Measurements from ENCODE around the gene DNMT1.
A peak's percentile ranks its signal among the peaks of the same experiment; 100 is the strongest.

Gene DNMT1

DNA sequence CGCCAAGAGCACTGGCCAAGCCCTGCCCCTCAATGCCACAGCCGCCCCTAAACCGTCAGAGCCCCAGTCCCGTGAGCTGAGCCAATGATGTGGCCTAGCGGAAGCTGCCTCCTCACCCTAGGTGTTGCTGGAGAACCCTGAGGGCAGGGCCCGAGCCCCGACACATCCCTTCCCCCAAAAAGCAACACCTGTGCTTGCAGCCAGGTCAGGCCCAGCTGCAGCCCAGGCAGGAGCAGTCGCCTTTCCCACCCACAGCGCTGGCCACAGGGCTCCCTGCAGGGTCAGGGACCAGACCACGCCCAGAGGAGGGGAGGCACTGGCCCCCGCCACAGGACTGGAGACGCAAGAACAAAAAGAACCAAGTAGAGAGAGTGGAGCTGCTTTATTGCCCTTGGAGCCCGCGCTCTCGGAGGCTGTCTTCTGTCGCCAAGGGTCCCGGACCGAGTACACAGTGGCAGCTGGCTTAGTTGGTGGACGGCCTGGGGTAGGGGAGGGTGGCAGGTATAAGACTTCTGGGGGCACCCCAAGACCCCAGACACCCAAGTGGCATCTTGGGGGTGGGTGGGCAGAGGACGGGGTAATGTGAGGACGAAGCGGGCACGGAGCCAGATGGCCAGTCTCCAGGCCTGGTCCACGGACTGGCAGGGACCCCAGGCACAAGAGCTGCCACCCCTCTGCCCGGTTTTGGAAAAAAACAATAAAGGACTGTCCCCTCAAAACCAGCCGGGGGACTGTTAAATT, 79.9 kb downstream of the DNMT1 start:
- DNase-seq (ENCODE audit: low read depth in 2 of 2), result no peak

DNA sequence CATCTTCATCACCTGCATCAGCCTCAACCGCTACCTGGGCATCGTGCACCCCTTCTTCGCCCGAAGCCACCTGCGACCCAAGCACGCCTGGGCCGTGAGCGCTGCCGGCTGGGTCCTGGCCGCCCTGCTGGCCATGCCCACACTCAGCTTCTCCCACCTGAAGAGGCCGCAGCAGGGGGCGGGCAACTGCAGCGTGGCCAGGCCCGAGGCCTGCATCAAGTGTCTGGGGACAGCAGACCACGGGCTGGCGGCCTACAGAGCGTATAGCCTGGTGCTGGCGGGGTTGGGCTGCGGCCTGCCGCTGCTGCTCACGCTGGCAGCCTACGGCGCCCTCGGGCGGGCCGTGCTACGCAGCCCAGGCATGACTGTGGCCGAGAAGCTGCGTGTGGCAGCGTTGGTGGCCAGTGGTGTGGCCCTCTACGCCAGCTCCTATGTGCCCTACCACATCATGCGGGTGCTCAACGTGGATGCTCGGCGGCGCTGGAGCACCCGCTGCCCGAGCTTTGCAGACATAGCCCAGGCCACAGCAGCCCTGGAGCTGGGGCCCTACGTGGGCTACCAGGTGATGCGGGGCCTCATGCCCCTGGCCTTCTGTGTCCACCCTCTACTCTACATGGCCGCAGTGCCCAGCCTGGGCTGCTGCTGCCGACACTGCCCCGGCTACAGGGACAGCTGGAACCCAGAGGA, 80.6 kb downstream of the DNMT1 start:
- no peak for DNase-seq (ENCODE audit: low read depth in 2 of 2)

DNA sequence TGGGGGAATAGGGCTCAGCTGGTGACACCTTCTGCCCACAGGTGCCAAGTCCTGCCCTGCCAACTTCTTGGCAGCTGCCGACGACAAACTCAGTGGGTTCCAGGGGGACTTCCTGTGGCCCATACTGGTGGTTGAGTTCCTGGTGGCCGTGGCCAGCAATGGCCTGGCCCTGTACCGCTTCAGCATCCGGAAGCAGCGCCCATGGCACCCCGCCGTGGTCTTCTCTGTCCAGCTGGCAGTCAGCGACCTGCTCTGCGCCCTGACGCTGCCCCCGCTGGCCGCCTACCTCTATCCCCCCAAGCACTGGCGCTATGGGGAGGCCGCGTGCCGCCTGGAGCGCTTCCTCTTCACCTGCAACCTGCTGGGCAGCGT, 81.2 kb downstream of the DNMT1 start:
- DNase-seq (ENCODE audit: low read depth in 2 of 2), result no peak

DNA sequence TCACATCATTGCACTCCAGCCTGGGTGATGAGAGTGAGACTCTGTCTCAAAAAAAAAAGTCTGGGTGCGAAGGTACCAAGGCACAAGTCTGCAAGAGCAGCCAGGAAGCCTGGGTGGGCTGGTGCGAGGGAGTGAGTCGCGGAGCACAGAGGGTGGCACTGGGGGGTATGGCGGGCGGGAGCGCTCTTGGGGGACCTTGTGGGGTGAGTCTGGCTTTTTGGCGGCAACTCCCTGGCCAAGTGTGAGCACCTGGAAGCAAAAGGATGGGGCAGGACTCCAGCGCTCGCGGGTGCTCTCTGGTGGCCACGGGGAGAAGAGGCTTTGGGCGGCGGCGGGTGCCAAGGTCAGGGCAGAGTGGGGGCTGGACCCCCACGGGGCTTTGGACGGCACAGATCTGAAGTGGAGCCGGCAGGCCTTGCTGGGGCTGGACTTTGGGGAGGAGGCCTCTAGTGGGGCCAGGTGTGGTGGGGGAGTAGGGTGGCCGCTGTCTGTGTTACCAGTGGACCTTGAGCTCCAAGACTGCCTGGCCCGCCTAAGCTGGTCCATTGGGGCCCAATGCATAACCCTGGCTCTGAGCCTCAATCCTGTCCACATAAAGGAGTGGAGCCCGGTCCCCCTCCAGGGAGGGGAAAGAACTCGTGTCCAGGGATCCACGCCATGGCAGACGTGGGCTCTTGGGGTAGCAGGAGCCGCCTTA, 81.7 kb downstream of the DNMT1 start:
- DNase-seq (ENCODE audit: low read depth in 2 of 2), result peak; percentile 64 to 70

DNA sequence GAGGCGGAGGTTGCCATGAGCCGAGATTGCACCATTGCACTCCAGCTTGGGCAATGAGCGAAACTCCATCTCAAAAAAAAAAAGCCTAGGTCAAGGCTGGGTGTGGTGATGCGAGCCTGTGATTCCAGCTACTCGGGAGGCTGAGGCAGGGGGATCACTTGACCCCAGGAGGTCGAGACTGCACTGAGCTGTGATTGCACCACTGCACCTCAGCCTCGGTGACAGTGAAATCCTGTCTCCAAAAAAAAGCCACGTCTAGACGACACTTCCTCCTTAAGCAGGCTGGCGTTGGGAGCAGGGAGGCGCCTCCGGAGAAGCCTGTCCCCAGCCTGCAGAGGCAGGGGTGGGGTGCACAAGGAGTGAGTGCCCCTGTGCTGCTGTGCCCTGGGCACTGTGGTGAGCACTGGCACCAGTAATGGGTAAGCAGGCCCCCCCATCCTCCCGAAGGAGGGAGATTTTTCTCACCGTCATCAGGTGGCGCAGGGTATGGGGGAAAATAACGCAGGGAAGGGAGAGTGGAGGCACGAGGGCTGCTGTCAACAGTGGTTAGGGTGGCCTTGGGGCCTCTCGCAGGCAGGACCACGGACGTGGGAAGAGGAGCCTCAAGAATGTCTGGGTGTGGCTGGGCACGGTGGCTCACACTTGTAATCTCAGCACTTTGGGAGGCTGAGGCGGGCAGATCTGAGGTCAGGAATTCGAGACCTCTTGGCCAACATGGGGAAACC, 82.6 kb downstream of the DNMT1 start:
- no peak for DNase-seq (ENCODE audit: low read depth in 2 of 2)

DNA sequence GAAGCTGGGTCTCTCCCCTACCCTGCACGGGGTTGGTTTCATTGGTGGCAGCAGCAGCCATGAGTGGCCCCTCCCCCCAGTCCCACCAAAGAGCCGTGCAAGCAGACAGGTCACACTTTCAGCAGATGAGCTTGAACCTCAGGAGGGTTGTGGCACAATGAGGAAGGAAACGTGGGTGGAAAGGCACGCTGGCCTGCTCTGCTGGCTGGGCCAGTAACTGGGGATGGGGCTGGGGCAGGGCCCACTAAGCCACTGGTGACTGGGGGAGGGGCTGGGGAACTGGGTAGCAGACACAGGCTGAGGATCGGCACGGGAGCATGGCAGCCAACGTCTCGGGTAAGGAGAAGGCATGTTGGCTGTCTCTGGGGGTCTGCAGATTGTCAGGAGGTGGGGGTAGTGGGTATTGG, 83.3 kb downstream of the DNMT1 start, which contains the start of gene P2RY11:
TSS of gene P2RY11 (plus strand) at position 289 of the 407 bp plus-strand sequence. CDS start at position 318, 29 bp downstream.
- no peak for DNase-seq (ENCODE audit: low read depth in 2 of 2)

DNA sequence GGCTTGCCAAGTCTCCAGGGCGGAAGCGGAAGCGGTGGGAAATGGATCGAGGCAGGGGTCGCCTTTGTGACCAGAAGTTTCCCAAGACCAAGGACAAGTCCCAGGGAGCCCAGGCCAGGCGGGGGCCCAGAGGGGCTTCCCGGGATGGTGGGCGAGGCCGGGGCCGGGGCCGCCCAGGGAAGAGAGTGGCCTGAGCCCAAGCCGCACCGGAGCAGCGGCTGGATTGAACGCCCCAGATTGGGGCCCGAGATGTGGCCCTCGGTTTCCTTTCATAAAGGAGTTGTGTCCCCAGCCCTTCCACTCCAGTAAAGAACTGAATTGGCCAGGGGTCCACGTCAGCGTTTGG, 83.8 kb downstream of the DNMT1 start:
- no peak for DNase-seq (ENCODE audit: low read depth in 2 of 2)

DNA sequence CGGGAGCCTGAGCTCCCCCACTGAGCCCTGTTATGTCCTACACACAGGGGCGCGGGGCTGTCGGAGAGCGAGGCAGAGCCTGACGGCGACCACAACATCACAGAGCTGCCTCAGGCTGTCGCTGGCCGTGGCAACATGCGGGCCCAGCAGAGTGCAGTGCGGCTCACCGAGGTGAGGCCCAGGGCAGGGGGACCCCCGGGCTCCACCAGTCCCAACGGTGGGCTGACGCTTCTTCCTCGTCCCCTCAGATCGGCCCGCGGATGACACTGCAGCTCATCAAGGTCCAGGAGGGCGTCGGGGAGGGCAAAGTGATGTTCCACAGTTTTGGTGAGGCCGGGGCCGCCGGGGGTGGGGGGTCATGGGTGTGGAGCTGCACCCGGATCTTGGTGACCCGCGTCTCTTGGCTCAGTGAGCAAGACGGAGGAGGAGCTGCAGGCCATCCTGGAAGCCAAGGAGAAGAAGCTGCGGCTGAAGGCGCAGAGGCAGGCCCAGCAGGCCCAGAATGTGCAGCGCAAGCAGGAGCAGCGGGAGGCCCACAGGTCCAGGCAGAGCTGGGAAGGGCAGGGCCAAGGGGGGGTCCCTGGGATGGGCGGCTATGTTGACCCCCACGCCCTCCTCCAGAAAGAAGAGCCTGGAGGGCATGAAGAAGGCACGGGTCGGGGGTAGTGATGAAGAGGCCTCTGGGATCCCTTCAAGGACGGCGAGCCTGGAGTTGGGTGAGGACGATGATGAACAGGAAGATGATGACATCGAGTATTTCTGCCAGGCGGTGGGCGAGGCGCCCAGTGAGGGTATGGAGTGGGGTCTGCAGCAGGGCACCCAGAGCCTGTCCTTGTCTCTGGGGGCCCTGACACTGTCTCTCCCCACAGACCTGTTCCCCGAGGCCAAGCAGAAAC, 84.4 kb downstream of the DNMT1 start:
- no peak for DNase-seq (ENCODE audit: low read depth in 2 of 2)

DNA sequence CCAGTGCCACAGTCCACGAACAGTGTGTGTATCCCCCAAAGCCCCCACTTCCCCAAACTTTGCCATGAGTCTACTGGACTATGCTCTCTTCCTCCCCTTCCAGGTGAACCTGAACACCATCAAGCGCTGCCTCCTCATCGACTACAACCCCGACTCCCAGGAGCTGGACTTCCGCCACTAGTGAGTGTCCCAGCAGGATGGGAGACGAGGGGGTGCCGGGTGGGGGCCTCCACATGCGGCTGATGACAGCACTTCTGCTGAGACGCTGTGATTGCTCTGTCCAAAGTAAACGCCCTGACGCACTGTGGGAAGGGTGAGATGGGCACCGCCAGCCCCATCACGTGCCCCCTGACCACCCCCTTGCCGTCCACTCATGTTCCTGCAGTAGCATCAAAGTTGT, 85.2 kb downstream of the DNMT1 start:
- DNase-seq (ENCODE audit: low read depth in 2 of 2), result no peak

DNA sequence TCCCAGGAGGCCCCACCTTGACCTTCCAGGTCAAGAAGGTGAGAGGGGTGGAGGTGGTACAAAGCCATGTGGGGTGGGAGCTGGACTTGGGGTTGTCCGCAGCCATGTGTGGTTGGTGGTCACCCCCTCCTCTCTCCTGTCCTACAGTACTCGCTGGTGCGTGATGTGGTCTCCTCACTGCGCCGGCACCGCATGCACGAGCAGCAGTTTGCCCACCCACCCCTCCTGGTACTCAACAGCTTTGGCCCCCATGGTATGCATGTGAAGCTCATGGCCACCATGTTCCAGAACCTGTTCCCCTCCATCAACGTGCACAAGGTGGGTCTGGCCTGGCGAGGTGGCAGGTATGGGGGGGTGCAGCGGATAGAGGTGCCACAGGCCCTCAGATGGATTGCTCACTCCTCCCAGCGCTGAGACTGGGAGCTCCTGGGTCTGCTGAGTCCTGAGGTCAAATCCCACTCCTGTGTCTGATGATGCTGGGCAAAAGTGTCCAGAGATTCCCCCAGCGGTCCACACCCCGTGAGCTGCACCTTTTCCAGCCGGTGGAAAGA, 86.9 kb downstream of the DNMT1 start:
- no peak for DNase-seq (ENCODE audit: low read depth in 2 of 2)

DNA sequence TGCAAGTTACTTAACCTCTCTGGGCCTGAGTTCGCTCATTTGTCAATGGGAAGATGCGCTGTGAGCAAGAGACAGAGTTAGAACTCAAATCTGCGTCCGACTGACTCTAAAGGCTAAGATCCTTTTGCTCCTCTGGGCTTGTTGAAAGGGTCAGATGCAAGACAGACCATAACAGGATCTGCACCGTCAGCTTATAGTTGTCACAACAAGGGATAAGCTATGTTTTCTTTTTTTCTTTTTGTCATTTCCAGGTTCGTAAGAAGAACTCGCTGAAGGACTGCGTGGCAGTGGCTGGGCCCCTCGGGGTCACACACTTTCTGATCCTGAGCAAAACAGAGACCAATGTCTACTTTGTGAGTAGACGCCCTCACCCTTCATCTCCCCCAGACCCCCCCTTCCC, 87.5 kb downstream of the DNMT1 start:
- DNase-seq (ENCODE audit: low read depth in 2 of 2), result no peak

DNA sequence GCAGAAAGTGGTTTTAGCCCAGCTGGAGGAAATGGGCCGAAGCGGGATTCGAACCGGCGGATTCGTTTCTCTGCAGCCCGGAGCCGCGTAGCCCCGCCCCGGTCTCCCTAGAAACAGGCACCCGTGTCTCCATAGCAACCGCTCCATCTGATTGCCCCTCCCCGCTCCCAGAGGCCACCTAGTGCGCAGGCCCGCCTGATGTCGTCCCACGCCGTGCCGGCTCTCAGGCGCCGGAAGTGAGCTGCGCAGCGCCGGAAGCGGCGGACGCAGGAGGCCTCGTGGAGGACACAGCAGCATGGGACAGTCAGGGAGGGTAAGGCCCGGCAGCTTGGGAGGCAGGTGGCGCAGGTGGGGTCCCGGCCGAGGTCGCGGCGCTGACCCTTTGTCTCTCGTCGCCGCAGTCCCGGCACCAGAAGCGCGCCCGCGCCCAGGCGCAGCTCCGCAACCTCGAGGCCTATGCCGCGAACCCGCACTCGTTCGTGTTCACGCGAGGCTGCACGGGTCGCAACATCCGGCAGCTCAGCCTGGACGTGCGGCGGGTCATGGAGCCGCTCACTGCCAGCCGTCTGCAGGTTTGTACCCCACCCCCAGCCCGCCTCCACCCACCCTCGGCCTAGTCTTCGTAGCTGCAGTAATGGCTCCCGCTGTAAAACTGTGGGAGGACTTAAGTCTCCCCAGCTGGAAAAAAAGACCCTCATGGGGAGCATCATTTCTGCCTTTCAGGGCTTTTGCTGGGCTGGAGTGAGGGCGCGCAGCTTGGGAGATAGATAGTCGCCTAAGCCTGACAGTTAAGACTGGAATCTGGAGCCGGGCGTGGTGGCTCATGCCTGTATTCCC, 88.4 kb downstream of the DNMT1 start, which contains the start of gene PPAN:
TSS of gene PPAN (plus strand) at position 263 of the 837 bp plus-strand sequence. CDS start at position 296, 33 bp downstream.
- peak; percentile 90 to 92 for DNase-seq (ENCODE audit: low read depth in 2 of 2)

DNA sequence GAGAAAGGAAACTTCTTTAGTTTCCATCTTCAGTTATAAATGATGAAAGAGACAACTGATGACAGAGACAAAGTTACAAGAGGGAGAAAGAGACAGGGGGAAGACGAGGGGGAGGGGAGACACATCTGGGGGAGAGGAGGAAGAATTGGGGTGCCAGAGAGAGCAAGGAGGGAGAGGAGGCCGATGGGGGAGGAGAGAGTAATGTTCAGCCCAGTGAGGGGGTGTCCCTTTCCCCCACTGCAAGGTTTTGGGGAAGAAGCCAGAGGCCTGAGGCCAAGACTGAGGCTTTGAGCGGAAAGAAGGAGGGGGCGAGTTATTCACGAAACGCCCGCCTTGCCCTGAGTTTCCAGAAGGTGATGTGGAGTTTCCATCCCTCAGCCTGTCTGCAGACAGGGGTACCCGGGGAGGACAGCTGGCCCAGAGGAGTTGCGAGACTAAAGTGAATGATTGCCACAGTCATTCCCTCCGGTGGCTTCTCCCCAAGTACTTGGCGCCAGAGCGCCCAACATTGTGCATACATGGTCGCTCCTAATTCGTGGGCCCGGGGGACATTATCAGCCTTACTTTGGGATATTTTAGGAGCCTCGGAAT, 89.1 kb downstream of the DNMT1 start:
- peak; percentile 64 to 69 for DNase-seq (ENCODE audit: low read depth in 2 of 2)

DNA sequence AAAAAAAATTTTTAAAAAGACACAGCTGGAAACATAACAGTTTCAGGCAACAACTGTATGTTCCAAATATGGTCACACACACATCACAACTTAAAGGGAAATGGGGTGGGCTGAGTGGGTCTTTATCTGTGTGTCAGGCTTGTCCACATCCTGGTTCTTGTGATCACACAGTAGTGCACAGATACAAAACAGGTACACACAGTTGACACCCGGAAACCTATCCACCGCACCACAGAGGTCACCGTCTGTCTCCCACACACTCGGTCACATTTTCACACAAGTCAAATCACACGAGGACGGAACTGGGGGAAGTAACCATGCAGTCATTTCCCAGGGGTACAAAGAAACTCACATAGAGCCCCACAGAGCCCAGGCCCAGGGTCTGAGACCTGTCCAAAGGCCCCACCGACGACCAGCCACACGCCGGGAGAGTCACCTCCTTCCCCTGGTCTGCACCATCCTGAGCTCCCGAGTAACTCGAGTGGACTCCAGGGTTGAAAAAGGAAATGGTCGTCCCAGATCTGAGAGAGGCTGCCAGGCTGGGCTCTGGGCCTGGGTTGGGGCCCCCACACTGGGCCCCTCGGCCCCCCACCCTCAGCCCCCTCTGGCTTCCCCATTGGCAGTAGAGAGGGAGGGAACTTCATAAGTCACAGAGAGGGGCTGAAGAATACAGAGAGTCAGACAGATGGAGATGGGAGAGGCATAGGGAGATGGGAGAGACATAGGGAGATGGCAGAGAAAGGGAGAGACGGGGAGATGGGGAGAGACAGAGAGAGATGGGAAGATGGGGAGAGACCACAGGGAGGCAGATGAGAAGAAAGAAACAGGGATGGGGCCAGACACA, 89.9 kb downstream of the DNMT1 start:
- peak in 1 of 2 donors; percentile 62 for DNase-seq (ENCODE audit: low read depth in 2 of 2)

DNA sequence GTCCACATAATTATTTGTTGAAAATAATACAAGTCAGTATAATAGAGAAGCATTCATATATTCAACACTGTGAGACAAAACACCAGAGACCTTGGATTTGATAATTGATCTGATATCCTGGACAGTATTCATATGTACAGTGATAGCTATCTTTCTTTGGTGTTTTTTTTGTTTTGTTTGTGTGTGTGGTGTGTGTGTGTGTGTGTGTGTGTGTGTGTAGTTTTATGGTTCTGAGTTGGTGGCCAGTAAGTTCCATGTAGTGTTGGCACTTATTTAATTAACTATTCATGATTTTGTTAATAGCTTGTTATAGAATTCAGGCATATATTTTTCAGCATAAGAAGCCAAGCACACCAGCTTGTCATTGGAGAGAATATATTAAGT, 90.6 kb downstream of the DNMT1 start:
- no peak for DNase-seq (ENCODE audit: low read depth in 2 of 2)

DNA sequence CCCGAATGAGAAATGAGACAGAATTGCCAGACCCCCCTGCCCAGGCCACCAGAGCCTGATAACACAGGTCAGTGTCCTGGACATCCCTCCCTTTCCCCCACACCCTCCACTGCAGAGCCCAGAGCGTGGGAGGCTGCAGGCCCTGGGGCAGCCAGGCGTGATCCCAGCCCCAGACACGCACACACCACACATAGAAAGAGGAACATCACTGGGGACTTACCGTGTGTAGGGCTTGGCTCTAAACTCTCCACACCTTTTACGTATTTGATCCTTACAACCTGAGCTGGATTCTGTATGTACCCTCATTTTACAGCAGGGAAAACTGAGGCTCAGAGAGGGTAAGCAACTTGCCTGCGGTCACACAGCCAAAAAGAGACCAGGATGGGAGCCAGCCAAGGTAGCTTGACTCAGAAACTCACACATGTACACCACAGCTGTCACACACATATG, 91.9 kb downstream of the DNMT1 start:
- no peak for DNase-seq (ENCODE audit: low read depth in 2 of 2)

DNA sequence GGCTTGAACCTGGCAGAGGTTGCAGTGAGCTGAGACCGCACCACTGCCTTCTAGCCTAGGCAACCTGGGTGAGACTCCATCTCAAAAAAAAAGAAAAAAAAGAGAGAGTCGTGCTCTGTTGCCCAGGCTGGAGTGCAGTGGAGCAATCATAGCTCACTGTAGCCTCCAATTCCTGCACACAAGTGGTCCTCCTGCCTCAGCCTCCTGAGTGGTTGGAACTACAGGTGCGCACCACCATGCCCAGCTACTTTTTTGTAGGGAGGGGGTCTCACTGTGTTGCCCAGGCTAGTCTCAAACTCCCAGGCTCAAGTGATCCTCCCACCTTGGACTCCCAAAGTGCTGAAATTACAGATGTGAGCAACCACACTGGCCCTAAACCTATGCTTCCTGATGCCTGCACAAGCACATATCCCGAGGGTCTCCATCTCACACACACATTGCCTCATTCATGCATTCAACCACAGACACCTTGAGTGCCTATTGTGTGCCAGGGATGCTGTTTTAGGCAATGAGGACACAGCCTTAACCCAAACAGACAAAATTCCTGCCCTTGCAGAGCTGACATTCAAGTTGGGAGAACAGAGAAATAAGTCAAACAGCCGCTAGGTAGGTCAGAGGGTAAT, 94.5 kb downstream of the DNMT1 start:
- no peak for DNase-seq (ENCODE audit: low read depth in 2 of 2)

DNA sequence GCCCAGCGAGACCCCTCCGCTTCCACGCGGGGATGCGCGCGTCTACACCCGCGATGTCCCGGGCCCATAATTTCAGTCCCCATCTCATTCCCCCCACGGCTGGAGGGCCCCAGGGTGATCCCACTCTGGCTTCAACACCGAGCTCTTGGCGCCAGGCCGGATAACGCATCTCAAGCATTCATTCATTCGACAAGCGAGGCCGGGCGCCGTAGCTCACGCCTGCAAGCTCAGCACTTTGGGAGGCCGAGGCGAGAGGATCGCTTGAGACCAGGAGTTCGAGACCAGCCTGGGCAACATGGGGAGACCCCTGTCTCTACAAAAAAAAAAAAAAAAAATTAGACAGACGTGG, 98.2 kb downstream of the DNMT1 start:
- DNase-seq (ENCODE audit: low read depth in 2 of 2), result no peak

Measured in stimulated activated CD4-positive, alpha-beta T cell treated with anti-CD3 and anti-CD28 coated beads, Interleukin-1b, Interleukin-23, amount 100 ng/mL, for 4 hours (primary cell).